GM19324 (cell line): ENCODE data around the gene FAM184B.

Experiments used
- ATAC-seq: cut with Tn5 transposase; IDR thresholded peaks from one replicate; pipeline ENCODE4 v1.9.1; 2021; ENCODE audit warnings: mild to moderate bottlenecking, moderate library complexity; ENCODE audit not compliant: unreplicated experiment, low FRiP score

The FAM184B gene

GRCh38 chr4:17781300-17782287 is at the start of gene FAM184B:
Gene FAM184B (minus strand): TSS chr4:17781621. CDS start chr4:17781299, 322 bp downstream.
- no peak for ATAC-seq

GRCh38 chr4:17823871-17824669 is 42.6 kb upstream of the FAM184B start:
- ATAC-seq = no peak

DNA sequence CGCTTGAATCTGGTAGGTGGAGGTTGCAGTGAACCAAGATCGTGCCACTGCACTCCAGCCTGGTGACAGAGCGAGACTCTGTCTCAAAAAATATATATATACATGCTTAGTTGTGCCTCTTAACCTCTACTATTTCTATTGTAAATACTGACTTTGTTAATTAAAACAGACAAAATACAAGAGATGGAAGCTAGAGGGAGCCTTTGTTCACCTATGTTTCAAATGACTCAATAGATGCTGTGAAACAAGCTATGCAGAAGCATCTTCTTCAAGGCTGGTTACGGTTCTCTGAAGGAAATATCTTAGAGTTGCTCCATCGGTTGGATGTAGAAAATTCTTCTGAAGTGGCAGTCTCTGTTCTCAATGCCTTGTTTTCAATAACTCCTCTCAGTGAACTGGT is 35.6 kb upstream of the FAM184B start:
- peak; percentile 59 for ATAC-seq

- no peak for ATAC-seq
Measured at GRCh38 chr4:17816142-17816541, 34.7 kb upstream of the FAM184B start.

- ATAC-seq = no peak
Measured at GRCh38 chr4:17814140-17814539, 32.7 kb upstream of the FAM184B start.

DNA sequence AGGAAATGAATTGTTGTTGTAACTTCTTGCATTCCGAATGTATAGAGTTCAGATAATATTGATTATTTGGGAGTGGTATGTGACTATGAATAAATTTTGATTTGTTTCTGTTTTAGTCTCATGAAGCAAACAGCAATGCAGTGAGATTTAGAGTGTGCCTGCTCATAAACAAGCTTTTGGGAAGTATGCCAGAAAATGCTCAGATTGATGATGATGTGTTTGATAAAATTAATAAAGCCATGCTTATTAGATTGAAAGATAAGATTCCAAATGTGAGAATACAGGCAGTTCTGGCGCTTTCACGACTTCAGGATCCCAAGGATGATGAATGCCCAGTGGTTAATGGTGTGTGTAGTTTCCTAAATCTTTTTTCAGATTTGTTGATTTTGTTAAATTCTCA is 31.4 kb upstream of the FAM184B start:
- ATAC-seq = no peak

DNA sequence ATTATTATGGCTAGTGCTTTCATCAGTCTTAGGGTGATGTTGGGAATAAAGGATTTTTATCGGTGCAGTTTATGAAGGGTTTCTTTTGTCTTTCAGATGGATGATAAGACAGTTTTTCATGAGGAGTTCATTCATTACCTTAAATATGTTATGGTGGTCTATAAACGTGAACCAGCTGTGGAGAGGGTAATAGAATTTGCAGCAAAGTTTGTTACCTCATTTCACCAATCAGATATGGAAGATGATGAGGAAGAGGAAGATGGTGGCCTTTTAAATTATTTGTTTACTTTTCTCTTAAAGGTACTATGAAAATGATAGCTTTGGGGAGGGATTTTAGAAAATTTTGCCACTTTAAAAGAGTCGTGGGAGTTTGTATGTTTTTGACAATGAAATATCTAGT is 30.7 kb upstream of the FAM184B start:
- no peak for ATAC-seq

- ATAC-seq = peak; percentile 41
Measured at GRCh38 chr4:17811078-17811603, 29.7 kb upstream of the FAM184B start.

DNA sequence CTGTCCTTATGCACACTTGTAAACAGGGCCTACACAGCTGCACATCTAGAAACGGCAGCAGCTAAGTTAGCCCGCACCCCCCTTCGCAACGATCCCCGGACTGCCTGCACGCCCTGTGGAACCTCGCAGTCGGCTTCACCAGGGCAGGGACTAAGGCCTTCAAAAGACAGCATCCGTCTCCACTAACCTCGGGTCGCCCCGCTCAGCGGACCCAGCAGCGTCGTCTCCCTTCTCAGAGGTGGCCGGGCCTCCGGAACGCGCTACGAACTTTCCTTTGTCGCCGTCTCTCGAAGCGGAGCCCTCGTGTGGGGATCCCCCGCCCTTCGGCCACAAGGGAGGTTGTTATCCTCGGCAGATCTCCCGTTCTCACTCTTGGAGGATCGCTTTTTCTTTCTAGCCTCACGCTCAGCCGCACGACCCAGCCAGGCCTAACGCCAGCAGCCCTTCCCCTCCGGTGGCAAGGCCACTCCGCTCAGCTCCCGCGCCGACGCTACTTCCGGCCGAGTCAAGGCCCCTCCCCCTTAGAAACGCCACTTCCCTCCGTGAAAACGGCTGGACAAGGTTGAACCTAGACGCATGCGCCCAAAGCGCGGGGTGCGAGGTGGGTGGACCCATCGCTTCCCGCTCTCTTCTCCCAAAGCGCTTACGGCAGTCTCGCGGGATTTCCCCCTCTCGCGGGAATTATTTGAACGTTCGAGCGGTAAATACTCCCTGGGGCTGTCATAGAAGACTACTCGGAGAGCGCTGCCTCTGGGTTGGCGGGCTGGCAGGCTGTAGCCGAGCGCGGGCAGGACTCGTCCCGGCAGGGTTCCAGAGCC is 29.0 kb upstream of the FAM184B start, which contains the start of the genes DCAF16 and NCAPG:
DCAF16 (minus strand) TSS at position 498 of the 818 bp plus-strand sequence. CDS start 6,616 bp downstream, outside the sequence.
NCAPG (plus strand) TSS at position 720 of the 818 bp plus-strand sequence. CDS start 99 bp downstream, outside the sequence.
- ATAC-seq = peak; percentile 95

GRCh38 chr4:17809667-17810066 is 28.2 kb upstream of the FAM184B start:
- ATAC-seq = no peak

- no peak for ATAC-seq
Measured at GRCh38 chr4:17807446-17807845, 26.0 kb upstream of the FAM184B start.

DNA sequence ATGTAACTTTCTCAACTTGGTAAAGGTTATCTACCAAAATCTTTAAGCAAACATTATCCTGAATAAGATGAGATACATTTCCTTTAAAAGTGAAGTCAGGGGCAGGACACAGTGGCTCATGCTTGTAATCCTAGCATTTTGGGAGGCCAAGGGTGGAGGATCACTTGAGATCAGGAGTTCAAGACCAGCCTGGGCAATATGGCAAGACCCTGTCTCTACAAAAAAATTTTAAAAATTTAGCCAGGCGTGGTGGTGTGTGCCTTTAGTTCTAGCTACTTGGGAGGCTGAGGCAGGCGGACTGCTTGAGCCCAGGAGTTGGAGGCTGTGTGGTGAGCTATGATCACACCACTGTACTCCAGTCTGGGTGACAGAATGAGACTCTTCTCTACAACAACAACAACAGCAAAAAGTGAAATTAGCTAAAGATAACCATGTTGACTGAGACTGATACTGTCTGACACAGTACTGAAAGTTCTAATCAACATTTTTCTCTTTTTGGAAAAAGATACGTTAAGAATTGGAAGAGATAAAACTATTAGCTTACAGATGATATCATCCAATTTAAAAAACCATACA is 24.2 kb upstream of the FAM184B start:
- ATAC-seq = no peak

GRCh38 chr4:17797808-17798207 is 16.4 kb upstream of the FAM184B start:
- no peak for ATAC-seq

DNA sequence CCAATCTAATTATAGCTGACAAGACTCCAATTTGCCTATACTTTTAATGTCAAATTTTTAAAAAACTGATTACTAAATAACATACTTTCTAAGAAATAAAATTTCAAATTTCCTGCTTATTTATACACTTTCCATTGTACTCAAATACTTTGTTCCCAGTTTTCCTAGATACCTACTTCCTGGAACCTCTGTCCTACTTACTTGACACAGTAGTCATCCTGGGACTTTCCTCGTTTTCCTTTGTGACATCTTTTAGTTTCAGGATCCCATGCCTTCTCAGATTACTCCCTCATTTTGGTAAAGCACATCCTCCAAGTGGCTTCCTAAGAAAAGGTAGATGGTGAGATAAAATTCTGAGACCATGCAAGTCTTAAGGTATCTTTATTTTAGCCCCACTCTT is 13.3 kb upstream of the FAM184B start:
- ATAC-seq = no peak

DNA sequence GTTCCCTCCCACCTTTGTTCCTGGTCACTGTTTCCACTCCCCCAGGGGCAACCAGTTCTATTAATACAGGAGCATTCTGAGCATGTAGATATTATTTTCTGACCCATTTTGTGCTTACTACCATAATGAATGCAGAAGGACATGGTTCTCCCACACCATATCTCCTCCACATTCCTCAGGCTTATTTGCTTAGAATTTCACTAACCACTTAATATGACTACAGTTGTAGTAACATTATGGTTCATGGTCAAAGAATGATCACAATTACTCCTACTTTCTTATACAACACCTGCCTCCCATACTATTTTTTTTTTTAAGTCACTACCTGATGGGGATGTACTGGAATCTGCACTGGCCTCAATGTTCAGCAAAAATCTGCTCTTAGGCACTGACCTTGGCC is 7.5 kb upstream of the FAM184B start:
- no peak for ATAC-seq

DNA sequence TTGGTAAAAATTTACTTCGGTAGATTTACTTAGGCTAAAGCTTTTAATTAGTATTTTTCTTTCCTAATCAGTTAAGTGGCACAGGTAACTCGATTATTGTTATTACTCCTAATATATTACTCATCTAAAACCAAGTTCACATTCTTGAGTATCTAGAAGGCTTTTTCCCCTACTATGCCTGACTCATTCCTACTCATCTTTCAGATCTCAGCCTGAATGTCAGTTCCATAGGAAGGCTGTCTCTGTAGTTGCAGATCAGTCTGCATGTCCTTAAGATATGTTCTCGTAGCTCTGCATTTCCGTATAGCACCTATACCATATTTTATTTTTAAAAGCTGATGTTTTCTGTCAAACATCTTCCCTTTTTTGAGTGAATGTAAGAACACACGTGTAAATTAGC is 5.9 kb upstream of the FAM184B start:
- no peak for ATAC-seq

- no peak for ATAC-seq
Measured at GRCh38 chr4:17786567-17786966, 5.1 kb upstream of the FAM184B start.

- ATAC-seq = no peak
Measured at GRCh38 chr4:17785858-17786257, 4.4 kb upstream of the FAM184B start.

DNA sequence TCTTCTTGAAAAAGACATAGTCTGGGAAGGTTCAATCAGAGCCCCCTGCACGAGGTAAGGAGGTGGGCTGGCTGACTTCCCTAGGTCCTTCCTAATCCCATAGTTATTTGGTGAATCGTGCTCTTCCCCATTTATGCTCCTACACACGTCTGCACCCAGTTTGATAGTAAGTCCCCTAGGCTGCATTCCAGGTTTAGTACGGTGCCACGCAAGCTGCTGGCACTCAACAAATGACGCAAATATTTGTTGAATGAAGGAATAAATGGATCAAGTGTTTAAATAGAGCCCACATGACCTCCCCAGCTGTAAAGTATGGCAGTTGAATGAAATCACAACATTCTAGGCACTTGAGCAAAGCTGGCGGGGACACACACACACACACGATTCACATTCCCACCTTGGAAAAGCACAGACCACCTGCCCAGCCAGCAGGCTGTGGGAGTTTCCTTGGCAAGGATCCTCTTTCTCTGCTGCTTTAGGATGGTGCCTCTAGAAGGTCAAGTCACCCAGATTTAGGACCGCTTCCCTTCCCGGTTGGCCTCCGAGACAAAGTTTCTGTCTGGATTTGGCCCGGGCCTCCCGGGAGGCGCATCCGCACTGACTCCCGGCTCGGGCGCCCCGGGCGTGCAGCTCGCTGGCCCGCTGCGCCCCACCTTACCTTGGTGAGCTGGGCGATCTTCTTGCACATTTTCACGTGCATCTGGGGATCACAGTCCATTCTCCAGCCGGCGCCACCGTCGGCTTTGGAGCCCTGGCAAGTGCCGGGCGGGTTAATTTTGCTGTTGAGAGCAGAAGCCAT is 721 bp downstream of the FAM184B start:
- no peak for ATAC-seq
